Suprapubic skin (tissue), 4 donors: ENCODE measurements around the gene LRMDA.

Source experiments
- CTCF ChIP-seq, 2 donors: fragments of 200-600 bp in 1 of 2; fragments of 450-650 bp in 1 of 2; sonication (generic) in 1 of 2; IDR thresholded peaks; one replicate each; pipeline ENCODE4 v1.5.1; 2016 to 2019; ENCODE audit warnings: antibody characterized with exemption in 2 of 2, mild to moderate bottlenecking in 1 of 2, moderate library complexity in 1 of 2
- POLR2A ChIP-seq, 2 donors: fragments of 450-650 bp; IDR thresholded peaks; one replicate each; pipeline ENCODE4 v1.6.1; 2017; ENCODE audit warnings: antibody characterized with exemption in 2 of 2, mild to moderate bottlenecking in 2 of 2, moderate library complexity in 2 of 2
- POLR2AphosphoS5 ChIP-seq, 3 donors: sonication (generic); formaldehyde crosslinking; IDR thresholded peaks; one replicate each; pipeline ENCODE4 v1.6.1; 2017; ENCODE audit warnings: antibody characterized with exemption in 3 of 3

GRCh38 chr10:75826846-75827245 lies 395.4 kb downstream of the LRMDA start:
- no peak for TF ChIP-seq POLR2AphosphoS5 (IDR thresholded peaks at IDR 0.05)
- TF ChIP-seq CTCF (IDR thresholded peaks at IDR 0.05): no peak
- TF ChIP-seq POLR2A (IDR thresholded peaks at IDR 0.05): no peak
